Measurements from ENCODE around the gene SPECC1L. TPM values are rescaled to one million over a fixed set of nuclear protein-coding genes. Genes with fewer than 3 reads are reported as not detected.
A peak's percentile ranks its signal among the peaks of the same experiment; 100 is the strongest.

SPECC1L gene
- total and polyA plus RNA-seq, 10 donors = 5.0 to 65.4 (median 41.5) TPM

DNA sequence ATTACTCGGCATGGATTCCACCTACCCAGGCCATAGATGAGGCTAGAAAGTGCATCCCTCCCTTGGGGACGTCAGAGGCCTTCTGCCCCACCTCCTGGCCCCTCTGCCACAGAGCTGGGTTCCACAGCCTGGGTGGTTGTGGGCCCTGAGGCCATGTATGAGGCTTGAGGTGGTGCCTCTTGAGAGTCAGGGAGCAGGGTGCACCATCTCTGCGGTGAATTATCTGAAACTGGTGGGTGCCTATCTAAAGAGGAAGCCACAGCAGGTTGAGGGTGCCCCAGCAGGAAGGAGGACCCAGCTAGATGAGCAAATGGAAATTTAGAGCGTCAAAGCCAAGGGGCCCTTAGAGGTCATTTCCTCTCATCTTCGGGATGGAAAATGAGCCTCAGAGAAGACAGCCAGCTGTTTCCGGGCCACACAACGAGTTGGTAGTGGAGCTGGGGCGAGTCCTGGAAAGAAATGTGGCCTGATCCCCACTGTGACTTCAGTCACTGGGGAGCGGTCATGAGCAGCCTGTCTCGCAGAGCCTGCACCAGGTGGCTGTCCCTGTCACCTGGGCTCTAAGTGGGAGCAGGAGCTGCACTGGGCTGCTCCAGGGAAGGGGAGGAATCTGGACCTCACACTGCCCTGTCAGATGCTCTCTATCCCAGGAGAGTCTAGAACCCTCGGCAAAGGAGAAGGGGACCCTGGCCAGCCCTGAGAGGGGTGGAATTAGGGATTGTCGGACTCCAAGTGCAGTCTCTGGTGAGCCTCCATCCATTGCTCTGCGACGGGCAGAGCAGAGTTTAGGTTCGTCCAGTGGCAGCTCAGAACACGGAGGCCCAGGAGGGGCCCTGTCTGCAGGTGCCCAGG lies 164.1 kb downstream of the SPECC1L start:
- no peaks in the 10 kb centered on the region for H3K27me3 ChIP-seq (replicated peaks in 1 of 7)
- intact Hi-C loops (cut with DNase I; ENCODE audit: low total_unique reads) = no loop called here
- no peaks in the 10 kb centered on the region for H3K9me3 ChIP-seq
- H3K4me3 ChIP-seq = peak overlapping the region in 1 of 8 donors; percentile 60
- H3K4me1 ChIP-seq = peaks cover 72 to 99% (median 91%) of the 10 kb centered on the region in 6 donors
- DNase-seq = peak; percentile 92
- peaks cover 0 to 31% (median 2%) of the 10 kb centered on the region in 6 donors for H3K36me3 ChIP-seq
- peak overlapping the region; percentile 50 to 96 (median 92) for H3K27ac ChIP-seq
- TF ChIP-seq, protein P1, sequence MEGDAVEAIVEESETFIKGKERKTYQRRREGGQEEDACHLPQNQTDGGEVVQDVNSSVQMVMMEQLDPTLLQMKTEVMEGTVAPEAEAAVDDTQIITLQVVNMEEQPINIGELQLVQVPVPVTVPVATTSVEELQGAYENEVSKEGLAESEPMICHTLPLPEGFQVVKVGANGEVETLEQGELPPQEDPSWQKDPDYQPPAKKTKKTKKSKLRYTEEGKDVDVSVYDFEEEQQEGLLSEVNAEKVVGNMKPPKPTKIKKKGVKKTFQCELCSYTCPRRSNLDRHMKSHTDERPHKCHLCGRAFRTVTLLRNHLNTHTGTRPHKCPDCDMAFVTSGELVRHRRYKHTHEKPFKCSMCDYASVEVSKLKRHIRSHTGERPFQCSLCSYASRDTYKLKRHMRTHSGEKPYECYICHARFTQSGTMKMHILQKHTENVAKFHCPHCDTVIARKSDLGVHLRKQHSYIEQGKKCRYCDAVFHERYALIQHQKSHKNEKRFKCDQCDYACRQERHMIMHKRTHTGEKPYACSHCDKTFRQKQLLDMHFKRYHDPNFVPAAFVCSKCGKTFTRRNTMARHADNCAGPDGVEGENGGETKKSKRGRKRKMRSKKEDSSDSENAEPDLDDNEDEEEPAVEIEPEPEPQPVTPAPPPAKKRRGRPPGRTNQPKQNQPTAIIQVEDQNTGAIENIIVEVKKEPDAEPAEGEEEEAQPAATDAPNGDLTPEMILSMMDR (IDR thresholded peaks at IDR 0.05 in 8 of 11, conservative IDR thresholded peaks at IDR 0.05 in 3 of 11) = peak in 1 of 11 experiments; percentile 11
- TF ChIP-seq POLR2AphosphoS5 (IDR thresholded peaks at IDR 0.05) = peak; percentile 64 to 91 (median 83)
- TF ChIP-seq POLR2A (IDR thresholded peaks at IDR 0.05) = peak in 2 of 3 donors; percentile 42 to 47
- 35 to 42% (median 39%) methylated on average over 14 to 16 of the region's 16 CpGs for WGBS, 5 donors

DNA sequence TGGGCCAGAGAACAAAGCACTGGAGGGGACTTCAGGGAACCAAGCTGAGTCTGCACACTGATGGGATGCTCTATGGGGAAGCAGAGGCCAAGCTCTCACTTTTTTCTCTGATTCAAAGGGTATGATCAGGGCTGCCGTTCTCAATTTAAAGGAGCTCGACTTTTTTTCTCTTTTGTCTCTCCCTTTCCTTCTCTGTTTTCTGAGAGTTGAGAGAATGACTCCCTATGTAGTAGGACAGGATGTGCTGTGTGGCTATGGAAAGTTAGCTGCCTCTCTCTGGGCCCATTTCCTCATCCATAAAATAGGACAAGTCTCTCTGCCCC lies 164.7 kb downstream of the SPECC1L start:
- Histone ChIP-seq H3K9me3 (no peaks in the 10 kb centered on the region), H3K4me1 (peaks cover 68 to 99% (median 90%) of the 10 kb centered on the region in 6 donors), H3K27ac (peak overlapping the region; percentile 50 to 96 (median 92)), H3K4me3 (peak overlapping the region in 1 of 8 donors; percentile 60), H3K36me3 (peaks cover 0 to 31% (median 2%) of the 10 kb centered on the region in 6 donors), H3K27me3 (replicated peaks in 1 of 7) (no peaks in the 10 kb centered on the region)
- no peak for DNase-seq
- WGBS, 5 donors = 74 to 85% (median 82%) methylated on average over 2 of the region's 2 CpGs
- no peak for TF ChIP-seq POLR2AphosphoS5 (IDR thresholded peaks at IDR 0.05)
- TF ChIP-seq, protein P1 (IDR thresholded peaks at IDR 0.05 in 8 of 11, conservative IDR thresholded peaks at IDR 0.05 in 3 of 11) = no peak
- TF ChIP-seq POLR2A (IDR thresholded peaks at IDR 0.05) = no peak
- intact Hi-C loops (cut with DNase I; ENCODE audit: low total_unique reads) = no loop called here

DNA sequence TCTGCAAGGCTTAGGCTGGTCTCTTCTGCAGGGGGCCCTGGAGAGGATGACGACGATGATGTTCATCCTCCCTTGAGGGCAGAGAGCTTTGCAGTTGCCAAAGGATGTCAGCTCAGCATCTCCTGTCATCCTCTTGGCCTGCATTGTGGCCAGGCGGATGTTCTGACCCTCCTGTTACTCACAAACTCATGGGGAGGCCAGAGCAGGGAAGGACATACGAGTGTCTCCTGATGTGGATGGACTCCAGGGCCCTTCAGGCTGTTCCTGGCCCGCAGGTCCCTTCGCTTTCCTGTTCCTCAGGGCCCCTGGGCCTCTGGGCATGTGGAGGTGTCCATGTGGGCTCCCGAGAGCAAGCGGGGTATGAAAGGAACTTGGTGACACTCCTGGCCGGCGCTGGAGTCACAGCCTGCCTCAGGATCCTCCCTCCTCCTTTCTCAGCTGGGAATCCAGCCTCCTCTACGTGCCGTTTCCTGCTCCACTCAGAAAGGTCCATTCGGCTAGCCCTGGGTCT lies 165.3 kb downstream of the SPECC1L start:
- Histone ChIP-seq H3K4me3 (peak overlapping the region in 1 of 8 donors; percentile 60), H3K36me3 (peaks cover 0 to 38% (median 5%) of the 10 kb centered on the region in 6 donors), H3K27me3 (replicated peaks in 1 of 7) (no peaks in the 10 kb centered on the region), H3K4me1 (peaks cover 66 to 99% (median 90%) of the 10 kb centered on the region in 6 donors), H3K9me3 (no peaks in the 10 kb centered on the region), H3K27ac (peak overlapping the region; percentile 50 to 96 (median 92))
- TF ChIP-seq, protein P1 (IDR thresholded peaks at IDR 0.05 in 8 of 11, conservative IDR thresholded peaks at IDR 0.05 in 3 of 11) = no peak
- TF ChIP-seq POLR2A (IDR thresholded peaks at IDR 0.05) (no peak), POLR2AphosphoS5 (IDR thresholded peaks at IDR 0.05) (peak in 1 of 3 donors; percentile 46)
- 69 to 91% (median 87%) methylated on average over 12 to 13 of the region's 13 CpGs for WGBS, 5 donors
- intact Hi-C loops (cut with DNase I; ENCODE audit: low total_unique reads) = no loop called here
- DNase-seq = peak; percentile 75

DNA sequence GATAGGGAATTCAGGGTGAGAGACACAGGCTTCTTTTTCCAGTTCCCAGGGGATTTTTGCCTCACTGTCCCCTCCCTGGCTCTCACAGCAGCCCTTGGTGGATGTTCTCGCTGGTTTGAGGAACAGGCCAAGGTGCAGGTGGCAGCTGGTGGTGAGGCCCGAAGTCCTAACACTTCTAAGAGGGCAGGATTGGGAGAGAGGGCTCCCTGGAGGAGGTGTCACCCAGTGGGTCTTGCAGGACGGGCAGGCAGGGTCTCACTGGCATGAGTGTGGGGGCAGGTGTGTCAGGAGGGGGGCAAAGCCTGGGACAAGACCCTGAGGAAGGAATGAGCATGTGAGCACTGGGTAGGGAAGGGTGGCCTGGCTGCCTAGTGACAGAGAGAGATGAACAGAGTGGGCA lies 165.9 kb downstream of the SPECC1L start:
- WGBS, 5 donors = 70 to 83% (median 78%) methylated on average over 3 of the region's 3 CpGs
- H3K27ac ChIP-seq = peak overlapping the region; percentile 50 to 96 (median 92)

More for the DNA sequence above, 165.9 kb downstream of the SPECC1L start:
- no peak overlapping the region for H3K4me3 ChIP-seq
- intact Hi-C loops (cut with DNase I; ENCODE audit: low total_unique reads) = no loop called here
- peaks cover 0 to 44% (median 11%) of the 10 kb centered on the region in 6 donors for H3K36me3 ChIP-seq
- DNase-seq = peak; percentile 73
- no peaks in the 10 kb centered on the region for H3K27me3 ChIP-seq (replicated peaks in 1 of 7)
- H3K9me3 ChIP-seq = no peaks in the 10 kb centered on the region
- TF ChIP-seq POLR2AphosphoS5 (IDR thresholded peaks at IDR 0.05) (no peak), POLR2A (IDR thresholded peaks at IDR 0.05) (no peak)
- TF ChIP-seq, protein P1 (IDR thresholded peaks at IDR 0.05 in 8 of 11, conservative IDR thresholded peaks at IDR 0.05 in 3 of 11) = no peak
- peaks cover 68 to 99% (median 89%) of the 10 kb centered on the region in 6 donors for H3K4me1 ChIP-seq
